ENCODE data around the gene ROPN1B.

The ROPN1B gene

GRCh38 chr3:126018995-126019394 is 50.0 kb downstream of the ROPN1B start:
- no peaks in the 10 kb centered on the region for H3K79me2 ChIP-seq (ENCODE audit: insufficient read depth, low read length)
- no peaks in the 10 kb centered on the region for H3F3A ChIP-seq (ENCODE audit: insufficient read depth)
- no peak overlapping the region for H2AFZ ChIP-seq (ENCODE audit: low read depth, low read length, severe bottlenecking)
- no peaks in the 10 kb centered on the region for H4K20me1 ChIP-seq (ENCODE audit: low read depth, low read length)
- H3K9me2 ChIP-seq (replicated peaks; ENCODE audit: insufficient read depth, low read length) = no peaks in the 10 kb centered on the region
- TF ChIP-seq CTCF (IDR thresholded peaks at IDR 0.05; ENCODE audit: insufficient read depth, low read length, poor library complexity, severe bottlenecking) = no peak
- no peak for TF ChIP-seq EZH2phosphoT487 (conservative IDR thresholded peaks at IDR 0.05; ENCODE audit: low read length)
- H3K4me3 ChIP-seq (ENCODE audit: insufficient read depth, low read length, poor library complexity, severe bottlenecking) = no peak overlapping the region
- H3K9ac ChIP-seq (ENCODE audit: low read length) = no peak overlapping the region
- H3K27ac ChIP-seq (ENCODE audit: low read depth, low read length) = no peak overlapping the region
- H3K36me3 ChIP-seq (ENCODE audit: low read length) = no peaks in the 10 kb centered on the region
- H3K27me3 ChIP-seq (ENCODE audit: low read length) = no peaks in the 10 kb centered on the region
- no peaks in the 10 kb centered on the region for H3K9me3 ChIP-seq (ENCODE audit: insufficient read depth, low read length)
- H3K4me2 ChIP-seq (ENCODE audit: low read depth, low read length, poor library complexity, severe bottlenecking) = no peak overlapping the region

DNA sequence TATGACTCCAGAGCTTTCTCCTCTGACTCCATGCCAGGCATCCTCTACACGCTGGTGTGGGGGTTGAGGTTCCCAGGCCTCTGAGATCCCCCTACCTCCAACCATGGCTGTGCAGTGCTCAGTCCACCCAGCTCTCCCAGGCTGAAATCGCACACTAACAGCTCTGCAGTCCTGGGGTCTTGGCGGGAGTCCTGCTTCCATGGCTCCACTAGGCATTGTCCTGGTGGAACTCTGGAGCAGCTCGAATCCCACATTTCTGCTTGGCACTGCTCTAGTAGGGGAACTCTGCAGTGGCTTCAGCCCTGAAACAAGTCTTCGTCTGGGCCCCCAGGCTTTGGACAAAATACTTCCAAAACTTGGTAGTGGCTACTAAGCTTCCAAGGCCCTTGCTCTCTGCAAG is 50.7 kb downstream of the ROPN1B start:
- H2AFZ ChIP-seq (ENCODE audit: low read depth, low read length, severe bottlenecking) = no peak overlapping the region
- H4K20me1 ChIP-seq (ENCODE audit: low read depth, low read length) = no peaks in the 10 kb centered on the region
- H3K79me2 ChIP-seq (ENCODE audit: insufficient read depth, low read length) = no peaks in the 10 kb centered on the region
- H3K9ac ChIP-seq (ENCODE audit: low read length) = no peak overlapping the region
- H3K9me3 ChIP-seq (ENCODE audit: insufficient read depth, low read length) = no peaks in the 10 kb centered on the region
- no peak overlapping the region for H3K4me2 ChIP-seq (ENCODE audit: low read depth, low read length, poor library complexity, severe bottlenecking)
- H3K4me3 ChIP-seq (ENCODE audit: insufficient read depth, low read length, poor library complexity, severe bottlenecking) = no peak overlapping the region
- no peaks in the 10 kb centered on the region for H3K9me2 ChIP-seq (replicated peaks; ENCODE audit: insufficient read depth, low read length)
- TF ChIP-seq CTCF (IDR thresholded peaks at IDR 0.05; ENCODE audit: insufficient read depth, low read length, poor library complexity, severe bottlenecking) = no peak
- no peak for TF ChIP-seq EZH2phosphoT487 (conservative IDR thresholded peaks at IDR 0.05; ENCODE audit: low read length)
- H3K27me3 ChIP-seq (ENCODE audit: low read length) = no peaks in the 10 kb centered on the region
- H3F3A ChIP-seq (ENCODE audit: insufficient read depth) = no peaks in the 10 kb centered on the region
- H3K27ac ChIP-seq (ENCODE audit: low read depth, low read length) = no peak overlapping the region
- H3K36me3 ChIP-seq (ENCODE audit: low read length) = no peaks in the 10 kb centered on the region

- no peaks in the 10 kb centered on the region for H3F3A ChIP-seq (ENCODE audit: insufficient read depth)
- no peaks in the 10 kb centered on the region for H3K36me3 ChIP-seq (ENCODE audit: low read length)
- H3K4me2 ChIP-seq (ENCODE audit: low read depth, low read length, poor library complexity, severe bottlenecking) = no peak overlapping the region
- H3K9me2 ChIP-seq (replicated peaks; ENCODE audit: insufficient read depth, low read length) = no peaks in the 10 kb centered on the region
- H2AFZ ChIP-seq (ENCODE audit: low read depth, low read length, severe bottlenecking) = no peak overlapping the region
- no peak for TF ChIP-seq EZH2phosphoT487 (conservative IDR thresholded peaks at IDR 0.05; ENCODE audit: low read length)
- H3K9ac ChIP-seq (ENCODE audit: low read length) = no peak overlapping the region
- H3K4me3 ChIP-seq (ENCODE audit: insufficient read depth, low read length, poor library complexity, severe bottlenecking) = no peak overlapping the region
- no peaks in the 10 kb centered on the region for H3K9me3 ChIP-seq (ENCODE audit: insufficient read depth, low read length)
- H3K27me3 ChIP-seq (ENCODE audit: low read length) = no peaks in the 10 kb centered on the region
- H3K79me2 ChIP-seq (ENCODE audit: insufficient read depth, low read length) = no peaks in the 10 kb centered on the region
- H4K20me1 ChIP-seq (ENCODE audit: low read depth, low read length) = no peaks in the 10 kb centered on the region
- no peak overlapping the region for H3K27ac ChIP-seq (ENCODE audit: low read depth, low read length)
Measured at GRCh38 chr3:126021224-126021623, 52.2 kb downstream of the ROPN1B start.

DNA sequence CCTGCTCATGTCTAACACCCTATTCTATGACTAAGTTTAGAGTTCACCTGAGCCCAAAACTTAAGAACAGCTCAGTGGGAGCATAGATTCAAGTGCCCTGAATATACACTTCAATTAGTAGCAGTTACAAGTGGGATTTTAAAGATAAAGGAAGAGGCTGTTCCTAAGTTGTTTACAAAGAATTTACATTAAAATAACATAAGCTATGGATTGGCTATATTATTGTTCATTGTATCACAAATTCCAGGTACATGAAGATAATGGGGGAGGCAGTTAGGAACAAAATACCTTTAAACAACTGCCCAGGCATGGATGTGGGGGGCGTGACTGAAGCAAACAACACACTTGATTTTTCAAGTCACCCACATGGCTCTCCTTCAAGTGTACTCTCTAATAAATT is 52.7 kb downstream of the ROPN1B start:
- Histone ChIP-seq H3K4me2 (ENCODE audit: low read depth, low read length, poor library complexity, severe bottlenecking) (no peak overlapping the region), H4K20me1 (ENCODE audit: low read depth, low read length) (no peaks in the 10 kb centered on the region), H3K27me3 (ENCODE audit: low read length) (no peaks in the 10 kb centered on the region), H3F3A (ENCODE audit: insufficient read depth) (no peaks in the 10 kb centered on the region), H3K9ac (ENCODE audit: low read length) (no peak overlapping the region), H3K4me3 (ENCODE audit: insufficient read depth, low read length, poor library complexity, severe bottlenecking) (no peak overlapping the region), H3K79me2 (ENCODE audit: insufficient read depth, low read length) (no peaks in the 10 kb centered on the region), H3K36me3 (ENCODE audit: low read length) (no peaks in the 10 kb centered on the region), H2AFZ (ENCODE audit: low read depth, low read length, severe bottlenecking) (no peak overlapping the region), H3K9me3 (ENCODE audit: insufficient read depth, low read length) (no peaks in the 10 kb centered on the region), H3K27ac (ENCODE audit: low read depth, low read length) (no peak overlapping the region), H3K9me2 (replicated peaks; ENCODE audit: insufficient read depth, low read length) (no peaks in the 10 kb centered on the region)
- no peak for TF ChIP-seq EZH2phosphoT487 (conservative IDR thresholded peaks at IDR 0.05; ENCODE audit: low read length)
- TF ChIP-seq CTCF (IDR thresholded peaks at IDR 0.05; ENCODE audit: insufficient read depth, low read length, poor library complexity, severe bottlenecking) = no peak
